HEK293T (cell line): ENCODE results near the gene KRT84.
"Not testable (repeated sequence)": the region's sequence is repeated elsewhere in the genome, so short reads cannot be mapped to it uniquely, and the experiment has no call there.

Source experiments
- CTCF ChIA-PET: fragments of 350-600 bp; formaldehyde crosslinking; extraction: SDS; loops from one replicate; lab custom pipeline; 2021; ENCODE audit warnings: antibody characterized with exemption, inconsistent platforms; lab: Yijun Ruan, JAX
- POLR2A ChIA-PET: fragments of 350-600 bp; formaldehyde crosslinking; extraction: SDS; loops from one replicate; lab custom pipeline; 2020; ENCODE audit warnings: antibody characterized with exemption, inconsistent platforms; lab: Yijun Ruan, JAX
- DNase-seq: peaks from one replicate; pipeline ENCODE4 v3.0.0; 2012; ENCODE audit warnings: mixed read lengths; ENCODE audit errors: extremely low spot score
- ARNT ChIP-seq: fragments of 450-650 bp; IDR thresholded peaks from 2 replicates; pipeline ENCODE4 v1.6.1; 2017; ENCODE audit warnings: mild to moderate bottlenecking
- BHLHE40 ChIP-seq: fragments of 450-650 bp; IDR thresholded peaks from 2 replicates; pipeline ENCODE4 v1.6.1; 2016; ENCODE audit warnings: mild to moderate bottlenecking, moderate library complexity, borderline replicate concordance
- CTBP1 ChIP-seq: fragments of 450-650 bp; IDR thresholded peaks from 2 replicates; pipeline ENCODE4 v1.6.1; 2016; ENCODE audit warnings: borderline replicate concordance
- ELF4 ChIP-seq: fragments of 450-650 bp; IDR thresholded peaks from 2 replicates; pipeline ENCODE4 v1.6.1; 2017; ENCODE audit warnings: antibody characterized with exemption
- FOXA1 ChIP-seq: fragments of 450-650 bp; IDR thresholded peaks from 2 replicates; pipeline ENCODE4 v1.6.1; 2016; ENCODE audit warnings: mild to moderate bottlenecking
- FOXK2 ChIP-seq: fragments of 450-650 bp; IDR thresholded peaks from 2 replicates; pipeline ENCODE4 v1.6.1; 2016; ENCODE audit warnings: mild to moderate bottlenecking
- FOXM1 ChIP-seq: fragments of 450-650 bp; IDR thresholded peaks from 2 replicates; pipeline ENCODE4 v1.6.1; 2017; ENCODE audit warnings: mild to moderate bottlenecking, borderline replicate concordance
- HDGF ChIP-seq: fragments of 450-650 bp; IDR thresholded peaks from 2 replicates; pipeline ENCODE4 v1.6.1; 2017; ENCODE audit warnings: antibody characterized with exemption, borderline replicate concordance
- L3MBTL2 ChIP-seq: fragments of 450-650 bp; conservative IDR thresholded peaks from 2 replicates; pipeline ENCODE4 v1.6.1; 2016; ENCODE audit warnings: mild to moderate bottlenecking
- LEF1 ChIP-seq: fragments of 450-650 bp; IDR thresholded peaks from 2 replicates; pipeline ENCODE4 v1.6.1; 2017; ENCODE audit warnings: mild to moderate bottlenecking, borderline replicate concordance
- NFRKB ChIP-seq: fragments of 450-650 bp; IDR thresholded peaks from 2 replicates; pipeline ENCODE4 v1.6.1; 2016; ENCODE audit warnings: mild to moderate bottlenecking, moderate library complexity
- SP1 ChIP-seq: fragments of 450-650 bp; IDR thresholded peaks from 2 replicates; pipeline ENCODE4 v1.6.1; 2017
- SUZ12 ChIP-seq: fragments of 450-650 bp; IDR thresholded peaks from 2 replicates; pipeline ENCODE4 v1.6.1; 2016; ENCODE audit warnings: mild to moderate bottlenecking
- TARDBP ChIP-seq: fragments of 450-650 bp; IDR thresholded peaks from 2 replicates; pipeline ENCODE4 v1.6.1; 2016
- ZNF384 ChIP-seq: fragments of 450-650 bp; IDR thresholded peaks from 2 replicates; pipeline ENCODE4 v1.6.1; 2016
- TF ChIP-seq, protein P1 (sequence below): fragments of 450-650 bp; IDR thresholded peaks from 2 replicates; pipeline ENCODE4 v1.6.1; 2016

KRT84 gene

DNA sequence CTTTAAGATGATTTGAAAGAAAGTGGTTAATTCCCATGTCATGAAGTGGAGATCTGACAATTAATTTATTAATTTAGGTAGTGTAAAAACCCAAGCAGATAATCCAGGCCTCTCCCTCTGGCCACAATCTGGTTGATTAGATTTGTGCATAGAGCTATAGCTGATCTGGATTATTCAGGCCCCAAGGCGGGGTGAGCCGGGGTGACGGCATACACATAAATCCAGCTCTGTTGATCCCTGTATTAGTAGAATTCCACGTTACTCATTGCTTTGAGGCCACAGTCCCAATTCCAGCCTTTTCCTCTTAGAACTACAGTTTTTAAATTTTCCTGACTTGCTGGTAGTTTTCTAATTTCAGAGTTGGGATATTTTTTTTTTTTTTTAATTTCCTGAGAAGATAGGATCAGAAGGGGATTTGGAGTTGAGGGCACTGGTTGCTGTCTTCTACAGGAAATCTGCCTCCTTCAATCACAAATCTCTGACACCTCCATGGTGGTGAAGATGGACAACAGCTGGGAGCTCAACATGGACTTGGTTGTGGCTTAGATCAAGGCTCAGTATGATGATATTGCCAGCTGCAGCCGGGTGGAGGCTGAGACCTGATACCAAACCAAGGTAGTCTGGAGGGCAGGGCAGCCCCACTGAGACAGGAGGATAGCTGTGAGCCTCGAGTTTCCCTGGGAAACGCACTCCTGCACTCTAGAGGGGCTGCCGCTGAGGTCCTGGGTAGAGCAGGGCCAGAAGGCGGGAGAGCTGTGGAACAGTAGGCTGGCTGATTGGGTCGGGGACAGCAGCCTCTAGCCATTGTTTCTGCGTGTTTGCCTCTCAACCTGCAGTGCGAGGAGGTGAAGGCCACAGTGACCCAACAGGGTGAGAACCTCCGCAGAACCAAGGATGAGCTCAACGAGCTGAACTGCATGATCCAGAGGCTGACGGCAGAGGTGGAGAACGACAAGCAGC lies 37.6 kb downstream of the KRT84 start:
- CTCF ChIA-PET, result no interaction called here

DNA sequence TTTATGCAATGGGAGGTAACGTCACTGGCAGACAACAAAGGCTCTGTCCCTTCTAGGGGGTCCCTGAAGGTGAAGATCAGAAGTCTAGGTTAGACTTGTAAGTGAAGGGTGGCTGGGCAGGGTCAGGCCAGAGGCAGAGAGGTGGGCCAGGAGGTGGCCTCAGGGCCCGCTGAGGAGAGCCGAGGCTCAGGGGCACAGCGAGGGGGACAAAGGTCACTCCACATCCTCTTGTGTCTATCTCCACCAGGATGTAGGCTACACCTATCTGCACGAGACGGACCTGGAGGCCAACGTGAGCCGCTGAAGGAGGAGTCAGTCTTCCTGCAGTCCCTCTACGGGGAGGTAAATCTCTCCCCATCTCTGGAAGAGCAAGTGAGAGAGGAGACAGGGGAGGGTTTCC lies 38.4 kb downstream of the KRT84 start:
- no peak for DNase-seq
- POLR2A ChIA-PET, result interaction anchor here (1.5 kb wide), 1 partner anchor 8 kb away, joined by 3 read pairs; no protein-coding TSS in a partner anchor
- TF ChIP-seq ARNT, result no peak
- TF ChIP-seq NFRKB, result no peak
- TF ChIP-seq FOXK2, result no peak
- no peak for TF ChIP-seq FOXM1
- no peak for TF ChIP-seq LEF1
- no peak for TF ChIP-seq ZNF384
- no peak for TF ChIP-seq L3MBTL2
- CTCF ChIA-PET, result no interaction called here

More for the DNA sequence above, 37.6 kb downstream of the KRT84 start:
- DNase-seq, result no peak
- TF ChIP-seq FOXM1, result no peak
- TF ChIP-seq, protein P1, sequence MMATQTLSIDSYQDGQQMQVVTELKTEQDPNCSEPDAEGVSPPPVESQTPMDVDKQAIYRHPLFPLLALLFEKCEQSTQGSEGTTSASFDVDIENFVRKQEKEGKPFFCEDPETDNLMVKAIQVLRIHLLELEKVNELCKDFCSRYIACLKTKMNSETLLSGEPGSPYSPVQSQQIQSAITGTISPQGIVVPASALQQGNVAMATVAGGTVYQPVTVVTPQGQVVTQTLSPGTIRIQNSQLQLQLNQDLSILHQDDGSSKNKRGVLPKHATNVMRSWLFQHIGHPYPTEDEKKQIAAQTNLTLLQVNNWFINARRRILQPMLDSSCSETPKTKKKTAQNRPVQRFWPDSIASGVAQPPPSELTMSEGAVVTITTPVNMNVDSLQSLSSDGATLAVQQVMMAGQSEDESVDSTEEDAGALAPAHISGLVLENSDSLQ, result no peak
- no peak for TF ChIP-seq NFRKB
- no peak for TF ChIP-seq HDGF
- TF ChIP-seq ELF4, result no peak
- TF ChIP-seq SUZ12, result no peak
- TF ChIP-seq ZNF384, result no peak
- TF ChIP-seq CTBP1, result no peak
- no peak for TF ChIP-seq L3MBTL2
- TF ChIP-seq LEF1, result no peak
- TF ChIP-seq TARDBP, result no peak
- POLR2A ChIA-PET, result interaction anchor here (1.5 kb wide), 1 partner anchor 9 kb away, joined by 3 read pairs; no protein-coding TSS in a partner anchor

DNA sequence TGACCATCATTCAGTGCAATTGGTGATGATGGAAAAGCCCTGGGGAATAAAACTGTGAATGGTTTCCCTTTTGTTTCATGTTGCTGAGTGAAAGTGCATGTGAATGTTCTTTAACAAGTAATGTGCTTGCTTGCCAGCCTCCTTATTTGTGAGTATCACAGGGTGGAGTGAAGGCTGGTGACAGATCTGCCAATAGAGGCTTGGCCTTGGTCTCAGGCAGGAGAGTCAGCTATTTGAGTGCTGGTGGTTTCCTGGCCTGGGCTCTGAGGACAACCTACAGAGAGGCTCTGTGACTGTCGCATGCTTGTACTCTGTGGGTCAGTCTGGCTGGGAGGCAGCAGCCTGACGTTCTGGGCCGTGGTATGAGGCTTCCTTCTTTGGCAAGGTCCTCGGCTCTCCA lies 38.9 kb downstream of the KRT84 start:
- TF ChIP-seq TARDBP (no peak), ZNF384 (no peak), NFRKB (no peak), SP1 (no peak), CTBP1 (no peak), ARNT (no peak), HDGF (no peak), FOXM1 (no peak), BHLHE40 (no peak), SUZ12 (no peak), L3MBTL2 (no peak)
- TF ChIP-seq, protein P1, result no peak
- POLR2A ChIA-PET, result interaction anchor here (1.5 kb wide), 1 partner anchor 8 kb away, joined by 3 read pairs; no protein-coding TSS in a partner anchor
- CTCF ChIA-PET, result no interaction called here
- no peak for DNase-seq

DNA sequence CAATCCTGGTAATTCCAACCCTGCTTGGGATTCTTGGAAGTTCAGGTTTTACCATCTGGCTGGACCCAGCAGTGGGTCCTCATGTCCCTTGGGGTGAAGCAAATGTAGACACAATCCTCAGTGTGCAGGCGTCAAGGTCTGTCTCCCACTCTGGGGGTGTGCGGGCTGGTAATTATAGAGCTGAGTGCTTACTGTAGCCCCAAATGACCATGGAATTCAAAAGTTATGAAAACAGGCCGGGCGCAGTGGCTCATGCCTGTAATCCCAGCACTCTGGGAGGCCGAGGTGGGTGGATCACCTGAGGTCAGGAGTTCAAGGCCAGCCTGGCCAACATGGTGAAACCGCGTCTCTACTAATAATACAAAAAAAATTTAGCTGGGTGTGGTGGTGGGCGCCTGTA lies 40.4 kb downstream of the KRT84 start:
- DNase-seq, POLR2A ChIA-PET, CTCF ChIA-PET: not testable (repeated sequence)

DNA sequence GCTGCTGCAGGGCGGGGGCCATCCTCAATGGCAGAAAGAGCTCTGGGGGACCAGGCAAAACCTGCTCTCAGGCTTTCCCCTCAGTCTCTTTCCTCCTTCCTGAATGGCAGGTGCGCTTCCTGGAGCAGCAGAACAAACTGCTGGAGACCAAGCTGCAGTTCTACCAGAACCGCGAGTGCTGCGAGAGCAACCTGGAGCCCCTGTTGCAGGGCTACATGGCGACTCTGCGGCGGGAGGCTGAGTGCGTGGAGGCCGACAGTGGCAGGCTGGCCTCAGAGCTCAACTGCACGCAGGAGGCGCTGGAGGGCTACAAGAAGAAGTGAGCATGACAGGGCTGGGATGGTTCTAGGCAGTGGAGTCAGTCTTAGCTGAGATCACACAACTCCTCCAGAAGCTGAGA lies 41.3 kb downstream of the KRT84 start:
- TF ChIP-seq SUZ12 (no peak), FOXM1 (no peak), BHLHE40 (no peak), NFRKB (no peak), FOXK2 (no peak), SP1 (no peak), HDGF (no peak), ARNT (no peak), FOXA1 (no peak), ZNF384 (no peak), TARDBP (no peak), ELF4 (no peak), LEF1 (no peak), L3MBTL2 (no peak), CTBP1 (no peak)
- TF ChIP-seq, protein P1, result no peak
- DNase-seq, result no peak
- ChIA-PET POLR2A (no interaction called here), CTCF (no interaction called here)

DNA sequence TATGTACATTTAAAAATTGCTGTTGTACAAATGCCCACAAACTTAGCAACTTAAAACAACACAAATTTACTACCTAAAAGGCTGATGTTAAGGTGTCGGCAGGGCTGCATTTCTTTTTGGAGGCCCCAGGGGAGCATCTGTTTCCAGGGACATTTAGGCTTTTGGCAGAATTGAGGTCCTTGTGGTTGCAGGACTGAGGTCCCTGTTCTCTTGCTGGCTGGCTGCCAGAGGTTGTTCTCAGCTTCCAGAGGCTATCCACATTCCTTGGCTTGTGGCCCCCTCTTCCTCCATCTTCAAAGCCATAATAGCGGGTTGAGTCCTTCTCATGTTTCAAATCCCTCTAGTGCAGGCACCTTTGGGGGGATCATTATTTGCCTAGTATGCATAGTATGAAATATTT lies 41.9 kb downstream of the KRT84 start:
- TF ChIP-seq CTBP1 (no peak), ARNT (no peak), FOXA1 (no peak), FOXK2 (no peak), BHLHE40 (no peak), SUZ12 (no peak)
- TF ChIP-seq, protein P1, result no peak
- CTCF ChIA-PET, result no interaction called here
- DNase-seq, result no peak
- POLR2A ChIA-PET, result no interaction called here
